ENCODE results near the gene ZNF547. TPM values are rescaled to one million over a fixed set of nuclear protein-coding genes. Genes with fewer than 3 reads are reported as not detected.

Gene ZNF547
- total RNA-seq, 2 donors from 2014 or later, result 3.9 TPM; not detected in 1

GRCh38 chr19:57327993-57328392, 35.4 kb upstream of the ZNF547 start:
- TF ChIP-seq CTCF (IDR thresholded peaks at IDR 0.05), result no peak
- no peak for TF ChIP-seq POLR2A (IDR thresholded peaks at IDR 0.05)
- DNase-seq (no peak), ATAC-seq (no peak)
- Histone ChIP-seq H3K27ac (no peak overlapping the region), H3K4me3 (no peak overlapping the region), H3K36me3 (replicated peaks in 1 of 2; ENCODE audit: insufficient read depth in 1 of 2, low read depth in 2 of 2) (peaks cover 10 to 22% of the 10 kb centered on the region in 2 donors), H3K27me3 (no peaks in the 10 kb centered on the region), H3K4me1 (no peaks in the 10 kb centered on the region), H3K9me3 (peaks cover 0 to 13% (median 0%) of the 10 kb centered on the region in 3 donors)
- intact Hi-C loops (cut with DNase I), result no loop called here
- WGBS, 2 donors, result 94 to 95% methylated on average over 8 of the region's 8 CpGs

- DNase-seq (no peak), ATAC-seq (no peak)
- intact Hi-C loops (cut with DNase I), result no loop called here
- WGBS, 2 donors, result 87 to 95% methylated on average over 4 of the region's 4 CpGs
- Histone ChIP-seq H3K27ac (no peak overlapping the region), H3K4me1 (no peaks in the 10 kb centered on the region), H3K36me3 (replicated peaks in 1 of 2; ENCODE audit: insufficient read depth in 1 of 2, low read depth in 2 of 2) (no peaks in the 10 kb centered on the region), H3K9me3 (peaks cover 0 to 1% (median 0%) of the 10 kb centered on the region in 3 donors), H3K4me3 (no peak overlapping the region), H3K27me3 (no peaks in the 10 kb centered on the region)
- no peak for TF ChIP-seq CTCF (IDR thresholded peaks at IDR 0.05)
- no peak for TF ChIP-seq POLR2A (IDR thresholded peaks at IDR 0.05)
Measured at GRCh38 chr19:57334191-57334590, 29.2 kb upstream of the ZNF547 start.

- no peak overlapping the region for H3K27ac ChIP-seq
Measured at GRCh38 chr19:57338877-57339276, 24.5 kb upstream of the ZNF547 start.

GRCh38 chr19:57342582-57342981, 20.8 kb upstream of the ZNF547 start:
- DNase-seq (no peak), ATAC-seq (no peak)
- H3K27me3 ChIP-seq, result no peaks in the 10 kb centered on the region
- no peaks in the 10 kb centered on the region for H3K9me3 ChIP-seq
- no peaks in the 10 kb centered on the region for H3K4me1 ChIP-seq
- H3K27ac ChIP-seq, result no peak overlapping the region
- TF ChIP-seq POLR2A (IDR thresholded peaks at IDR 0.05), result no peak
- no peak for TF ChIP-seq CTCF (IDR thresholded peaks at IDR 0.05)
- WGBS, 2 donors, result 61 to 68% methylated on average over 6 of the region's 6 CpGs
- H3K36me3 ChIP-seq (replicated peaks in 1 of 2; ENCODE audit: insufficient read depth in 1 of 2, low read depth in 2 of 2), result no peaks in the 10 kb centered on the region
- intact Hi-C loops (cut with DNase I), result no loop called here
- H3K4me3 ChIP-seq, result no peak overlapping the region

More at GRCh38 chr19:57338877-57339276, 24.5 kb upstream of the ZNF547 start:
- TF ChIP-seq CTCF (IDR thresholded peaks at IDR 0.05), result no peak
- no peak for TF ChIP-seq POLR2A (IDR thresholded peaks at IDR 0.05)
- no peaks in the 10 kb centered on the region for H3K9me3 ChIP-seq
- intact Hi-C loops (cut with DNase I), result no loop called here
- H3K4me3 ChIP-seq, result no peak overlapping the region
- no peaks in the 10 kb centered on the region for H3K27me3 ChIP-seq
- ATAC-seq (no peak), DNase-seq (no peak)
- no peaks in the 10 kb centered on the region for H3K4me1 ChIP-seq
- no peaks in the 10 kb centered on the region for H3K36me3 ChIP-seq (replicated peaks in 1 of 2; ENCODE audit: insufficient read depth in 1 of 2, low read depth in 2 of 2)
- 68 to 77% methylated on average over 3 of the region's 3 CpGs for WGBS, 2 donors

- ATAC-seq (no peak), DNase-seq (no peak)
- intact Hi-C loops (cut with DNase I), result no loop called here
- Histone ChIP-seq H3K9me3 (no peaks in the 10 kb centered on the region), H3K4me3 (no peak overlapping the region), H3K4me1 (peaks cover 15% of the 10 kb centered on the region), H3K36me3 (replicated peaks in 1 of 2; ENCODE audit: insufficient read depth in 1 of 2, low read depth in 2 of 2) (no peaks in the 10 kb centered on the region), H3K27me3 (no peaks in the 10 kb centered on the region), H3K27ac (no peak overlapping the region)
- WGBS, 2 donors, result 52 to 64% methylated on average over 3 of the region's 3 CpGs
- TF ChIP-seq CTCF (IDR thresholded peaks at IDR 0.05), result no peak
- TF ChIP-seq POLR2A (IDR thresholded peaks at IDR 0.05), result no peak
Measured at GRCh38 chr19:57348136-57348535, 15.2 kb upstream of the ZNF547 start.

All from body of pancreas (tissue), 4 donors.